HepG2 (cell line): Measurements from ENCODE around the gene C6orf62.

ENCODE experiments used
- HIVEP1 ChIP-seq: sonication (generic); formaldehyde crosslinking; IDR thresholded peaks from 2 replicates; pipeline ENCODE4 v1.4.0; 2020; ENCODE audit warnings: mild to moderate bottlenecking, missing genetic modification reagents
- JUND ChIP-seq: sonication (generic); formaldehyde crosslinking; IDR thresholded peaks from 2 replicates; pipeline ENCODE4 v1.8.0; 2022; ENCODE audit warnings: mild to moderate bottlenecking, missing genetic modification reagents
- NR3C1 ChIP-seq: sonication (generic); formaldehyde crosslinking; IDR thresholded peaks from 2 replicates; pipeline ENCODE4 v1.4.0; 2020; ENCODE audit warnings: missing genetic modification reagents
- POLR2AphosphoS2 ChIP-seq: IDR thresholded peaks from 2 replicates; pipeline ENCODE4 v1.6.1; 2011; ENCODE audit warnings: low read depth, low read length, improper control_type of control experiment
- POLR2AphosphoS5 ChIP-seq: IDR thresholded peaks from 2 replicates; pipeline ENCODE4 v1.6.1; 2012; ENCODE audit warnings: low read depth, low read length
- RAD21 ChIP-seq: fragments of 450-650 bp; formaldehyde crosslinking; IDR thresholded peaks from 2 replicates; pipeline ENCODE4 v1.5.0; 2020; ENCODE audit warnings: mild to moderate bottlenecking
- SP1 ChIP-seq, 2 experiments: fragments of 450-650 bp in 1 of 2; sonication (generic) in 1 of 2; formaldehyde crosslinking in 1 of 2; IDR thresholded peaks; 2 replicates each; pipeline versions ENCODE4 v1.4.0 to v1.6.1; 2016 to 2020; ENCODE audit warnings: missing genetic modification reagents in 1 of 2
- SRF ChIP-seq: IDR thresholded peaks from 2 replicates; pipeline ENCODE4 v1.6.1; 2011; ENCODE audit warnings: mild to moderate bottlenecking, low read depth, low read length, moderate library complexity
- STAT6 ChIP-seq: sonication (generic); formaldehyde crosslinking; IDR thresholded peaks from 2 replicates; pipeline ENCODE4 v1.4.0; 2020; ENCODE audit warnings: missing genetic modification reagents, mild to moderate bottlenecking, borderline replicate concordance
- YY1 ChIP-seq: IDR thresholded peaks from 2 replicates; pipeline ENCODE4 v1.6.1; 2011; ENCODE audit warnings: low read length, low read depth, moderate library complexity, mild to moderate bottlenecking; ENCODE audit not compliant: insufficient read depth, insufficient replicate concordance
- ZNF737 ChIP-seq: sonication (generic); formaldehyde crosslinking; IDR thresholded peaks from 2 replicates; pipeline ENCODE4 v1.5.0; 2020; ENCODE audit warnings: missing genetic modification reagents, mild to moderate bottlenecking, borderline replicate concordance
- TF ChIP-seq, protein P1 (sequence below): sonication (generic); formaldehyde crosslinking; IDR thresholded peaks from 2 replicates; pipeline ENCODE4 v1.5.0; 2020; ENCODE audit warnings: mild to moderate bottlenecking, missing genetic modification reagents, moderate library complexity
- TF ChIP-seq, protein P2 (sequence below): sonication (generic); formaldehyde crosslinking; IDR thresholded peaks from 2 replicates; pipeline ENCODE4 v1.9.0; 2021; ENCODE audit warnings: missing genetic modification reagents, mild to moderate bottlenecking, borderline replicate concordance

GRCh38 chr6:24702720-24703282 is 16.2 kb downstream of the C6orf62 start:
- TF ChIP-seq, protein P1, sequence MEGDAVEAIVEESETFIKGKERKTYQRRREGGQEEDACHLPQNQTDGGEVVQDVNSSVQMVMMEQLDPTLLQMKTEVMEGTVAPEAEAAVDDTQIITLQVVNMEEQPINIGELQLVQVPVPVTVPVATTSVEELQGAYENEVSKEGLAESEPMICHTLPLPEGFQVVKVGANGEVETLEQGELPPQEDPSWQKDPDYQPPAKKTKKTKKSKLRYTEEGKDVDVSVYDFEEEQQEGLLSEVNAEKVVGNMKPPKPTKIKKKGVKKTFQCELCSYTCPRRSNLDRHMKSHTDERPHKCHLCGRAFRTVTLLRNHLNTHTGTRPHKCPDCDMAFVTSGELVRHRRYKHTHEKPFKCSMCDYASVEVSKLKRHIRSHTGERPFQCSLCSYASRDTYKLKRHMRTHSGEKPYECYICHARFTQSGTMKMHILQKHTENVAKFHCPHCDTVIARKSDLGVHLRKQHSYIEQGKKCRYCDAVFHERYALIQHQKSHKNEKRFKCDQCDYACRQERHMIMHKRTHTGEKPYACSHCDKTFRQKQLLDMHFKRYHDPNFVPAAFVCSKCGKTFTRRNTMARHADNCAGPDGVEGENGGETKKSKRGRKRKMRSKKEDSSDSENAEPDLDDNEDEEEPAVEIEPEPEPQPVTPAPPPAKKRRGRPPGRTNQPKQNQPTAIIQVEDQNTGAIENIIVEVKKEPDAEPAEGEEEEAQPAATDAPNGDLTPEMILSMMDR (CRISPR knock-in tag) = no peak
- TF ChIP-seq, protein P2, sequence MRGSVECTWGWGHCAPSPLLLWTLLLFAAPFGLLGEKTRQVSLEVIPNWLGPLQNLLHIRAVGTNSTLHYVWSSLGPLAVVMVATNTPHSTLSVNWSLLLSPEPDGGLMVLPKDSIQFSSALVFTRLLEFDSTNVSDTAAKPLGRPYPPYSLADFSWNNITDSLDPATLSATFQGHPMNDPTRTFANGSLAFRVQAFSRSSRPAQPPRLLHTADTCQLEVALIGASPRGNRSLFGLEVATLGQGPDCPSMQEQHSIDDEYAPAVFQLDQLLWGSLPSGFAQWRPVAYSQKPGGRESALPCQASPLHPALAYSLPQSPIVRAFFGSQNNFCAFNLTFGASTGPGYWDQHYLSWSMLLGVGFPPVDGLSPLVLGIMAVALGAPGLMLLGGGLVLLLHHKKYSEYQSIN (CRISPR knock-in tag) = no peak
- peak; percentile 7 for TF ChIP-seq POLR2AphosphoS5
- TF ChIP-seq ZNF737 (CRISPR knock-in tag) = no peak
- no peak for TF ChIP-seq SRF
- TF ChIP-seq NR3C1 (CRISPR knock-in tag) = no peak
- no peak for TF ChIP-seq HIVEP1 (CRISPR knock-in tag)
- TF ChIP-seq JUND = no peak
- TF ChIP-seq YY1 = no peak
- no peak for TF ChIP-seq POLR2AphosphoS2
- no peak for TF ChIP-seq SP1 (IDR thresholded peaks at IDR 0.05)
- no peak for TF ChIP-seq SP1 (CRISPR knock-in tag; IDR thresholded peaks at IDR 0.05)
- TF ChIP-seq STAT6 = no peak
- TF ChIP-seq RAD21 (CRISPR knock-in tag) = no peak
